ENCODE results near the gene TTC7B. TPM values are rescaled to one million over a fixed set of nuclear protein-coding genes. Genes with fewer than 3 reads are reported as not detected.

TTC7B gene
- polyA plus RNA-seq, 1 donor from 2014 or later: 19.9 TPM

- TF ChIP-seq MXI1 (conservative IDR thresholded peaks at IDR 0.05; ENCODE audit: poor library complexity, severe bottlenecking) (no peak), EP300 (conservative IDR thresholded peaks at IDR 0.05; ENCODE audit: poor library complexity, severe bottlenecking) (no peak)
Measured at GRCh38 chr14:90564496-90564895, 251.7 kb downstream of the TTC7B start (continued).

GRCh38 chr14:90562652-90563051 is 253.6 kb downstream of the TTC7B start:
- H3K27ac ChIP-seq (ENCODE audit: low read length): no peak overlapping the region

DNA sequence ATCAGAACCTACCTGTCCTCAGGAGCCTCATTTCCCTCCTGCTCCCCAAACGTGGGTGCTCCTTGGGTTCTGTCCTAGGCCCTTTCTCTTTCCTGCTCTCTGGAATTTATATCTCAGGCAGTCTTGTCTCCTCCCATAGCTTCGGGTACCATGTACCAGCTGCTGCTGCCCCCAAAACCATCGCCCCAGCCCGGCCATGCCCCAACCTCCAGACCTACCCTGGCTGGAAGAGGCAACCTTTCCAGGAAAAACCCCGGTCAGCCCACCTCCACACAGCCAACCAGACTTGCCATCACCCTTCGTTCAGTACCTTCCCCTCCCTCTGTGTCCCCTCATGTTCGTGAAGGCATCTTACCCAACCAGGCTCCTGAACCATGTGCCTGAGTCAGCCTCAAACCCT is 254.3 kb downstream of the TTC7B start:
- Histone ChIP-seq H3K27me3 (ENCODE audit: insufficient read depth, low read depth, low read length) (no peaks in the 10 kb centered on the region), H4K20me1 (ENCODE audit: insufficient read depth) (no peaks in the 10 kb centered on the region), H3K4me3 (ENCODE audit: low read length) (no peak overlapping the region), H3K36me3 (ENCODE audit: insufficient read depth, low read length) (no peaks in the 10 kb centered on the region), H3K79me2 (replicated peaks; ENCODE audit: insufficient read depth, low read length) (no peaks in the 10 kb centered on the region), H3K4me2 (ENCODE audit: low read length) (no peak overlapping the region), H3K27ac (ENCODE audit: low read length) (no peak overlapping the region), H3K9me2 (ENCODE audit: insufficient read depth, low read length) (no peaks in the 10 kb centered on the region), H2AFZ (ENCODE audit: low read depth, low read length) (no peak overlapping the region), H3K9ac (ENCODE audit: low read length) (no peak overlapping the region), H3F3A (ENCODE audit: insufficient read depth, low read length, poor library complexity, severe bottlenecking) (no peaks in the 10 kb centered on the region), H3K9me3 (ENCODE audit: low read length) (no peaks in the 10 kb centered on the region)
- TF ChIP-seq EZH2 (IDR thresholded peaks at IDR 0.05; ENCODE audit: borderline replicate concordance, insufficient read depth, low read length, poor library complexity, severe bottlenecking): no peak

More at GRCh38 chr14:90562652-90563051, 253.6 kb downstream of the TTC7B start:
- no peaks in the 10 kb centered on the region for H3K9me3 ChIP-seq (ENCODE audit: low read length)
- no peak overlapping the region for H2AFZ ChIP-seq (ENCODE audit: low read depth, low read length)
- H3K27me3 ChIP-seq (ENCODE audit: insufficient read depth, low read depth, low read length): no peaks in the 10 kb centered on the region
- H3K79me2 ChIP-seq (replicated peaks; ENCODE audit: insufficient read depth, low read length): no peaks in the 10 kb centered on the region
- no peaks in the 10 kb centered on the region for H3F3A ChIP-seq (ENCODE audit: insufficient read depth, low read length, poor library complexity, severe bottlenecking)
- H3K9ac ChIP-seq (ENCODE audit: low read length): no peak overlapping the region
- H3K9me2 ChIP-seq (ENCODE audit: insufficient read depth, low read length): no peaks in the 10 kb centered on the region
- no peak overlapping the region for H3K4me2 ChIP-seq (ENCODE audit: low read length)
- no peaks in the 10 kb centered on the region for H4K20me1 ChIP-seq (ENCODE audit: insufficient read depth)
- no peak overlapping the region for H3K4me3 ChIP-seq (ENCODE audit: low read length)
- H3K36me3 ChIP-seq (ENCODE audit: insufficient read depth, low read length): peaks cover 4% of the 10 kb centered on the region
- TF ChIP-seq TAF1 (IDR thresholded peaks at IDR 0.05; ENCODE audit: low read depth): no peak

- H3K4me2 ChIP-seq (ENCODE audit: low read length): no peak overlapping the region
- no peak overlapping the region for H2AFZ ChIP-seq (ENCODE audit: low read depth, low read length)
- no peak overlapping the region for H3K27ac ChIP-seq (ENCODE audit: low read length)
- H3K4me3 ChIP-seq (ENCODE audit: low read length): no peak overlapping the region
- no peak for TF ChIP-seq SMC3 (conservative IDR thresholded peaks at IDR 0.05; ENCODE audit: poor library complexity)
- TF ChIP-seq, protein P1, sequence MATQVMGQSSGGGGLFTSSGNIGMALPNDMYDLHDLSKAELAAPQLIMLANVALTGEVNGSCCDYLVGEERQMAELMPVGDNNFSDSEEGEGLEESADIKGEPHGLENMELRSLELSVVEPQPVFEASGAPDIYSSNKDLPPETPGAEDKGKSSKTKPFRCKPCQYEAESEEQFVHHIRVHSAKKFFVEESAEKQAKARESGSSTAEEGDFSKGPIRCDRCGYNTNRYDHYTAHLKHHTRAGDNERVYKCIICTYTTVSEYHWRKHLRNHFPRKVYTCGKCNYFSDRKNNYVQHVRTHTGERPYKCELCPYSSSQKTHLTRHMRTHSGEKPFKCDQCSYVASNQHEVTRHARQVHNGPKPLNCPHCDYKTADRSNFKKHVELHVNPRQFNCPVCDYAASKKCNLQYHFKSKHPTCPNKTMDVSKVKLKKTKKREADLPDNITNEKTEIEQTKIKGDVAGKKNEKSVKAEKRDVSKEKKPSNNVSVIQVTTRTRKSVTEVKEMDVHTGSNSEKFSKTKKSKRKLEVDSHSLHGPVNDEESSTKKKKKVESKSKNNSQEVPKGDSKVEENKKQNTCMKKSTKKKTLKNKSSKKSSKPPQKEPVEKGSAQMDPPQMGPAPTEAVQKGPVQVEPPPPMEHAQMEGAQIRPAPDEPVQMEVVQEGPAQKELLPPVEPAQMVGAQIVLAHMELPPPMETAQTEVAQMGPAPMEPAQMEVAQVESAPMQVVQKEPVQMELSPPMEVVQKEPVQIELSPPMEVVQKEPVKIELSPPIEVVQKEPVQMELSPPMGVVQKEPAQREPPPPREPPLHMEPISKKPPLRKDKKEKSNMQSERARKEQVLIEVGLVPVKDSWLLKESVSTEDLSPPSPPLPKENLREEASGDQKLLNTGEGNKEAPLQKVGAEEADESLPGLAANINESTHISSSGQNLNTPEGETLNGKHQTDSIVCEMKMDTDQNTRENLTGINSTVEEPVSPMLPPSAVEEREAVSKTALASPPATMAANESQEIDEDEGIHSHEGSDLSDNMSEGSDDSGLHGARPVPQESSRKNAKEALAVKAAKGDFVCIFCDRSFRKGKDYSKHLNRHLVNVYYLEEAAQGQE (IDR thresholded peaks at IDR 0.05; ENCODE audit: borderline replicate concordance): no peak
- TF ChIP-seq EZH2 (IDR thresholded peaks at IDR 0.05; ENCODE audit: borderline replicate concordance, insufficient read depth, low read length, poor library complexity, severe bottlenecking): no peak
- TF ChIP-seq MXI1 (conservative IDR thresholded peaks at IDR 0.05; ENCODE audit: poor library complexity, severe bottlenecking): no peak
- no peak for TF ChIP-seq EP300 (conservative IDR thresholded peaks at IDR 0.05; ENCODE audit: poor library complexity, severe bottlenecking)
- no peaks in the 10 kb centered on the region for H3K9me2 ChIP-seq (ENCODE audit: insufficient read depth, low read length)
- no peak overlapping the region for H3K9ac ChIP-seq (ENCODE audit: low read length)
- H3K36me3 ChIP-seq (ENCODE audit: insufficient read depth, low read length): no peaks in the 10 kb centered on the region
- H3K27me3 ChIP-seq (ENCODE audit: insufficient read depth, low read depth, low read length): no peaks in the 10 kb centered on the region
- no peaks in the 10 kb centered on the region for H4K20me1 ChIP-seq (ENCODE audit: insufficient read depth)
- no peaks in the 10 kb centered on the region for H3K79me2 ChIP-seq (replicated peaks; ENCODE audit: insufficient read depth, low read length)
- H3K9me3 ChIP-seq (ENCODE audit: low read length): no peaks in the 10 kb centered on the region
- H3F3A ChIP-seq (ENCODE audit: insufficient read depth, low read length, poor library complexity, severe bottlenecking): no peaks in the 10 kb centered on the region
Measured at GRCh38 chr14:90560991-90561390, 255.2 kb downstream of the TTC7B start.
